Measurements from ENCODE around the gene ZNF576.
"Not testable (repeated sequence)": the region's sequence is repeated elsewhere in the genome, so short reads cannot be mapped to it uniquely, and the experiment has no call there.

The ZNF576 gene

DNA sequence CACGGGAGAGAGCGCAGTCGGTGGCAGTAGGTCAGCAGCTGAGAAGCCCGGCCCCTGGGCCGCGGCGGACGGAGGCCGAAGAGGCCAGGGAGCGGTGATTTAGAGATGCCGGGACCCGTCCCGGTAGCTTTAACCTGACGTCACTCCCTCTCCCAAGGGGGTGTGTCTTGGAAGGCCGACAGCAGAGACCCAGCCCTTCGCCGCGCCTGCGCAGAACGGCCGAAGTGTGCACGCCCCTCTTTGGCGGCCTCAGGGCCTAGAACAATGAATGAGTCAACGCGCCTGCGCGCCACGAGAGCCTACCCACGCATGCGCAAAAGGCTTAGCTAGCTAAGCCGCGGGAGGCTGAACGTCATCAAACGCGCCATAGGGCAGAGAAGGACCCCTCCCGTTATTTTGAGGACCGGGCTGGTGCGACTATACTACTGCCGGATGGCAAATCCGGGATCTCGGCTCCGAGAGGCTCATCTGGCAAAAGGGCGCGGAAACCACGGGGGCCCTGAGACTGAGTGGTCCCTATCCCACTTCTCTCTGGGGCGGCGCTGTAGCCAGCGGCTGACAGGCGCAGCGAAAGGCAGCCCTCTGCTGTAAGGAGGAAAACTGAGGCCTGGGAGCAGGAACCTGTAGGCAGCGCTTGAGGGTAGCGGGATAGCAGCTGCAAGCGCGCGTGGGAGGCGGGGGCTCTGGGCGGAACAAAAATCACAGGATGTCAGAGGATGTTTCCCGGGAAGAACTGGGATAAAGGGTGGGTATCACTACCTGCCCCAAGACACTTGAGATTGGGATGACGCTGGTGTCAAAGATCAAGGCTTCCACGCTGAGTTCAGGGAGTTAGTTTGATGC lies at the start of gene ZNF576, which contains the start of gene IRGQ:
Gene ZNF576, plus strand, starts transcription at position 597 of the 843 bp plus-strand sequence. CDS start 514 bp downstream, outside the sequence.
Gene IRGQ, minus strand, starts transcription at position 136 of the 843 bp plus-strand sequence. CDS start 796 bp downstream, outside the sequence.
- DNase-seq (ENCODE audit: low spot score), result peak; percentile 99

- DNase-seq (ENCODE audit: low spot score), result not testable (repeated sequence)
Observed at GRCh38 chr19:43547926-43548325, 48.5 kb upstream of the ZNF576 start.

- DNase-seq (ENCODE audit: low spot score), result no peak
Observed at GRCh38 chr19:43548706-43549105, 47.7 kb upstream of the ZNF576 start.

DNA sequence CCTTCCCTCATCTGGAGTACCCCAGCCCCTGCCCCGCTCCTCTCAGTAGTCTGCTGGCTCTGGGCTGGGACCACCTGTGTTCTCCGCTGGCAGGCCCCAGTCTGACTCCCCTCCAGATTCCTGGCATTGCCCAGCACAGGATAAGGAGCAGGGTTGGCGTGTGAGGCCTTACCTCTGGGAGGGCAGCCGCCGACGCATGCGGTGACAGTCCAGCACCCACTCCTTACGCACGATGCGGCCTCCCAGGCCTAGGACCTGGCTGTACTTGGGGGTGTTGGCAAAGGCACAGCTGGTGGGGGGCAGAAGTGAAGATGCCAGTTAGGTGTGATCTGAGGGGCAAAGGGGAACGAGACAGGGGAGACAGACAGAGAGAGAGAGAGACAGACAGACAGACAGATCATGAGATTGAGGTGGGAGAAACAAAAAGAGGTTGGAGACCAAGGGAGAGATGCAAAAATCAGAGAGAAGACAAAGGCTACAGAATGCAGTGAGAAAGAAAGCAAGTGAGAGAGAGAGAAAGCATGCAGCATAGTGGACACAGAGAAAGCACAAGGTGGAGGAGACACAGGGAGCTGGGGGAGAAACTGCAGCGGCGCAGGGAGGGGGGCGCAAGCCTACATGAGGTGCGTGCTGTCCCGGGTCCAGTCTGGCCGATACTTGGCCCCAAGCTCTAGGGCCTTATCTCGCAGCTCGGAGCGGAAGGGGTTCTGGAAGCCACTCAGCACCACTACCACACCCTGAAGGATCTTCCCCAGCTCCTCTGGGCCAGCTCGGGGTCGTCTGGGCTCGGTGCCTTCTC lies 44.8 kb upstream of the ZNF576 start:
- no peak for DNase-seq (ENCODE audit: low spot score)

- DNase-seq (ENCODE audit: low spot score), result no peak
Observed at GRCh38 chr19:43552198-43552450, 44.3 kb upstream of the ZNF576 start.

GRCh38 chr19:43552616-43553015 lies 43.8 kb upstream of the ZNF576 start:
- no peak for DNase-seq (ENCODE audit: low spot score)

DNA sequence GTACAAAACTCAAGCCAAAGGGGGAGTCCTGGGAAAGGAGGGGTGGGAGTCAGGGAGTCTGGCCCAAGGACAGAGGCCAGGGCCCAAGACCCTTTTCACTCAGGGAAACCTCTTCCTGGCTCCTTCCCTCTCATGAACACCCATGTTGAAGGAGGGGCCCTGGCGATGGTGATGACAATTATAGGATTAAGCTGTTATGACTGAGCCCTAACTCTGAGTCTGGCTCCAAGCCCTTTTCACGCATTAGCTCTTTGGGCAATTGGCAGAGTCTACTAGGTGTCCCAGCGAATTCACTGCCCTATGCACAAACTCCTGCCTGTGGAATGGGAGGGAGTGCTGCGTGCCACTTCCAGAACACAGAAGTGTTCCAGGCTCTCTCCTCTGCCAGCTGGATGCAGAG lies 42.7 kb upstream of the ZNF576 start:
- DNase-seq (ENCODE audit: low spot score), result no peak

- no peak for DNase-seq (ENCODE audit: low spot score)
Observed at GRCh38 chr19:43554317-43554895, 42.0 kb upstream of the ZNF576 start.

GRCh38 chr19:43555185-43555770 lies 41.1 kb upstream of the ZNF576 start:
- peak; percentile 82 for DNase-seq (ENCODE audit: low spot score)

- DNase-seq (ENCODE audit: low spot score), result no peak
Observed at GRCh38 chr19:43560687-43561086, 35.7 kb upstream of the ZNF576 start.

GRCh38 chr19:43561139-43561970 lies 35.0 kb upstream of the ZNF576 start:
- DNase-seq (ENCODE audit: low spot score), result no peak

- DNase-seq (ENCODE audit: low spot score), result no peak
Observed at GRCh38 chr19:43562226-43562697, 34.1 kb upstream of the ZNF576 start.

DNA sequence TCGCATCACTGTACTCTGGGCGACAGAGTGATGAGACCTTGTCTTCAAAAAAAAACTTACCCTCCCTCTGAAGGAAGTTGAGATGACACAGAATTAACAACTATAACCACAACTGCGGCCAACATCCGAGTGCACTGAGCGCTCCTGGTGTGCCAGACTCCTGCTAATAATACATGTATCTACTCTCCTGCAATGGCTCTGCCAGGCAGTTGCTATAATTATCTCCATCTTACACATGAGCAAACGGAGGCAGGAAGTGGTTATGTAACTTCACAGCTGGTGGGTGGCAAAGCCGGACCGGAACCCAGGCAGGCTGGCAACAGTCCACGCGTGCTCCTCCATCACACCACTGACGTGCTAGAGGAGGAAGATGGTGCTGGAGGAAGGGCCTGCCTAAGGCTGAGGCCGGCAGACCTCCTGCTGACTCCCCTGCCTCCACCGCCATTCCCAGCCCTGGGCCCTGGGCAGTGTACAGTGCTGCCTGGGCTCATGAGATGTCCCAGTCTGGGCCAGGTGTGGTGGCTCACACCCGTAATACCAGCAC lies 33.6 kb upstream of the ZNF576 start:
- peak; percentile 42 for DNase-seq (ENCODE audit: low spot score)

DNA sequence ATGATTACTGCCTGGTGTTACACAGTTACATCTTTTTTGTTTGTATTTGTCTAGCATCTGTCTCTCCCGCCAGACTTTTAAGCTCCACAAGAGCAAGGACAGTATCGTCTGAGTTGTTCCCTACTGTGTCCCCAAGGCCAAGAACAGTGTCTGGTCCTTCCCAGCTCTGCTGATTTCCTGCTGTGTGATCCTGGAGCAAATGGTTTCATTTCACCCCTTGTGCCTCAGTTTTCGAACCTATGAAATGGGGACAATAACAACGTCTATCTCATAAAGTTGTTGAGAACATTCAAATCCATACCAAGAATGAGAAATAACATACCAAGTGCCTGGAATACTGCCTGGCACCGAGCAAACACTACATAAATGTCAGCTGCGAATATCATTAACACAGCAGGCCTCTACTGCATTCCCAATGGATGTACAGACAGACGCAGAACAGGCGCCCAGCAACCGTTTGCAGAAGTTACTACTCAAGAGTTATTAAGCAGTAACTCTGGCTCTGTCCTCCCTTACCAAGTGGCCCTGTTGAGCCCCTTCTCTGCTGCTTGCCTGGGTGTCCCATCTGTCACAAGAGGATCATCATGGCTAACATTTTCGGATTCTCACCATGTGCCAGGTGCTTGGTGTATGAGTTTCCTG lies 32.5 kb upstream of the ZNF576 start:
- DNase-seq (ENCODE audit: low spot score), result no peak

- no peak for DNase-seq (ENCODE audit: low spot score)
Observed at GRCh38 chr19:43564800-43565199, 31.6 kb upstream of the ZNF576 start.

GRCh38 chr19:43569657-43570056 lies 26.7 kb upstream of the ZNF576 start:
- DNase-seq (ENCODE audit: low spot score), result no peak

- no peak for DNase-seq (ENCODE audit: low spot score)
Observed at GRCh38 chr19:43570174-43570791, 26.1 kb upstream of the ZNF576 start.

DNA sequence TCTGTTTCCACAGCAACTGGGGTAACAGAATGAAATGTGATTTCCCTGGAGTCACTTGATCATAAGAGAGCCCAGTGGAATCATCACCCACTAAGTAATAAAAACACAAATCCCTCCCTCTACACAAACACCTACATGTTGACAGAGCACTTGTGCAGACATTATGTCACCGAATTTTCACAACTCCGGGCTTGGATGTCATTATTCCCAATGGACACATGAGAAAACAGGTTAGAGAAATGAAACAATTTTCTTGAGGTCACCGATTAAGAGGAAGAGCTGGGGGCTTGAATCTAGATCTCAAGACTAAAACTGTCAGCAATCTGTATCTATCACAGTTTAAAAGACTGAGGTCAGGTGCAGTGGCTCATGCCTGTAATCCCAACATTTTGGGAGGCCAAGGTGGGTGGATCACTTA lies 24.2 kb upstream of the ZNF576 start:
- DNase-seq (ENCODE audit: low spot score), result no peak

GRCh38 chr19:43574424-43575155 lies 21.8 kb upstream of the ZNF576 start:
- no peak for DNase-seq (ENCODE audit: low spot score)

Measured in AG08396 (cell line).